GM23248 (cell line): ENCODE results near the gene EGFR. TPM values are rescaled to one million over a fixed set of nuclear protein-coding genes. Genes with fewer than 3 reads are reported as not detected.
A peak's percentile ranks its signal among the peaks of the same experiment; 100 is the strongest.

Experiments
- DNase-seq: peaks from one replicate; pipeline ENCODE4 v3.0.0-alpha.2; 2015
- H2AFZ ChIP-seq: fragments of 200-600 bp; sonication (generic); 2 replicates; pipeline ENCODE4 v1.6.1; 2016; ENCODE audit warnings: antibody characterized with exemption
- H3F3A ChIP-seq: fragments of 200-600 bp; sonication (generic); 2 replicates; pipeline ENCODE4 v1.6.1; 2016; ENCODE audit warnings: mild to moderate bottlenecking, antibody characterized with exemption, mixed run types; ENCODE audit not compliant: insufficient read depth
- H3K27ac ChIP-seq: fragments of 200-600 bp; sonication (generic); 2 replicates; pipeline ENCODE4 v1.5.1; 2016; ENCODE audit warnings: mild to moderate bottlenecking
- H3K27me3 ChIP-seq: fragments of 200-600 bp; sonication (generic); replicated peaks from 2 replicates; pipeline ENCODE4 v1.6.1; 2016; ENCODE audit warnings: mild to moderate bottlenecking; ENCODE audit not compliant: insufficient read depth
- H3K36me3 ChIP-seq: fragments of 200-600 bp; sonication (generic); 2 replicates; pipeline ENCODE4 v1.6.1; 2016; ENCODE audit warnings: low read depth, mild to moderate bottlenecking
- H3K4me1 ChIP-seq: fragments of 200-600 bp; sonication (generic); 2 replicates; pipeline ENCODE4 v1.6.1; 2016; ENCODE audit warnings: mild to moderate bottlenecking; ENCODE audit not compliant: insufficient read depth
- H3K4me2 ChIP-seq: fragments of 200-600 bp; sonication (generic); one replicate; pipeline ENCODE4 v1.6.1; 2016; ENCODE audit warnings: mild to moderate bottlenecking; ENCODE audit not compliant: unreplicated experiment
- H3K4me3 ChIP-seq: fragments of 200-600 bp; sonication (generic); 2 replicates; pipeline ENCODE4 v1.5.1; 2016; ENCODE audit warnings: mild to moderate bottlenecking
- H3K79me2 ChIP-seq: fragments of 200-600 bp; sonication (generic); 2 replicates; pipeline ENCODE4 v1.6.1; 2016; ENCODE audit warnings: mild to moderate bottlenecking; ENCODE audit not compliant: insufficient read depth
- H3K9ac ChIP-seq: fragments of 200-600 bp; sonication (generic); 2 replicates; pipeline ENCODE4 v1.6.1; 2016; ENCODE audit warnings: mild to moderate bottlenecking
- H3K9me2 ChIP-seq: fragments of 200-600 bp; sonication (generic); 2 replicates; pipeline ENCODE4 v1.6.1; 2016; ENCODE audit warnings: mixed run types, mild to moderate bottlenecking, moderate library complexity; ENCODE audit not compliant: insufficient read depth
- H3K9me3 ChIP-seq: fragments of 200-600 bp; sonication (generic); one replicate; pipeline ENCODE4 v1.6.1; 2017; ENCODE audit warnings: low read depth
- H4K20me1 ChIP-seq: fragments of 200-600 bp; sonication (generic); 2 replicates; pipeline ENCODE4 v1.6.0; 2016; ENCODE audit not compliant: insufficient read depth
- EZH2 ChIP-seq: fragments of 200-600 bp; sonication (generic); IDR thresholded peaks from 2 replicates; pipeline ENCODE4 v1.6.1; 2018; ENCODE audit warnings: antibody characterized with exemption, mild to moderate bottlenecking; ENCODE audit not compliant: insufficient read depth, poor library complexity, severe bottlenecking
- EZH2phosphoT487 ChIP-seq: fragments of 200-600 bp; sonication (generic); IDR thresholded peaks from 2 replicates; pipeline ENCODE4 v1.6.1; 2018; ENCODE audit warnings: antibody characterized with exemption, moderate library complexity, mild to moderate bottlenecking, low read depth; ENCODE audit not compliant: insufficient read depth
- WGBS, 2 experiments: methylation state at CpG; one replicate each; pipeline ENCODE4 v1.1.6; 2015 to 2017; ENCODE audit warnings: low lambda C conversion rate in 2 of 2, low coverage in 1 of 2; ENCODE audit errors: missing lambda C conversion rate in 2 of 2; 5-methylcytosine and 5-hydroxymethylcytosine counted together
- in situ Hi-C: fragments of 300-500 bp; cut with MboI; formaldehyde crosslinking; loops from 2 replicates; pipeline ENCODE4 v1.15.0; 2020
- polyA plus RNA-seq: library from polyadenylated mRNA; unstranded; fragments of >200 nt; fragmentation: Nextera tagmentation; extraction: Ambion mirVana; gene quantifications from 2 replicates; pipeline ENCODE4 v1.2.1, GENCODE V29; 2016
- total RNA-seq: library from RNA; depleted of rRNA; stranded (reverse); fragments of >200 nt; shearing (Covaris generic); gene quantifications from 2 replicates; pipeline ENCODE4 v1.2.3, GENCODE V29; 2014

Gene EGFR
- total and polyA plus RNA-seq, 2 experiments from 2014 or later = 48.7 to 53.5 TPM

- no peaks in the 10 kb centered on the region for H3K36me3 ChIP-seq
- peaks cover 64% of the 10 kb centered on the region for H3F3A ChIP-seq
- no peak overlapping the region; the same call in 1 of the 2 replicates for H3K4me3 ChIP-seq
- H3K9ac ChIP-seq = peak overlapping the region; percentile 77
- peak overlapping the region; percentile 99 for H3K27ac ChIP-seq
- H3K9me2 ChIP-seq = no peaks in the 10 kb centered on the region
- peaks cover 84% of the 10 kb centered on the region for H3K79me2 ChIP-seq
- H4K20me1 ChIP-seq = no peaks in the 10 kb centered on the region
- peak overlapping the region; percentile 49 for H3K4me2 ChIP-seq
- peak; percentile 76 for DNase-seq
- no peak overlapping the region for H2AFZ ChIP-seq
- H3K27me3 ChIP-seq = no peaks in the 10 kb centered on the region
- 35 to 37% methylated on average over 26 of the region's 26 CpGs for WGBS, 2 experiments
- in situ Hi-C loops = no loop called here
- no peaks in the 10 kb centered on the region for H3K9me3 ChIP-seq
- peaks cover 63% of the 10 kb centered on the region for H3K4me1 ChIP-seq
- TF ChIP-seq EZH2phosphoT487 (no peak), EZH2 (no peak)
Observed at GRCh38 chr7:55053651-55054571, 35.1 kb downstream of the EGFR start.

- Histone ChIP-seq H3K79me2 (peaks cover 84% of the 10 kb centered on the region), H4K20me1 (no peaks in the 10 kb centered on the region)
Observed at GRCh38 chr7:55054758-55055157, 35.9 kb downstream of the EGFR start.

GRCh38 chr7:55055479-55055878 lies 36.7 kb downstream of the EGFR start:
- WGBS, 2 experiments = 36 to 38% methylated on average over 7 of the region's 7 CpGs
- peaks cover 84% of the 10 kb centered on the region for H3K79me2 ChIP-seq
- in situ Hi-C loops = no loop called here

More at GRCh38 chr7:55054758-55055157, 35.9 kb downstream of the EGFR start:
- TF ChIP-seq EZH2phosphoT487 (no peak), EZH2 (no peak)
- Histone ChIP-seq H3K9me2 (no peaks in the 10 kb centered on the region), H3K4me3 (no peak overlapping the region), H3K27me3 (no peaks in the 10 kb centered on the region), H3K9me3 (no peaks in the 10 kb centered on the region), H3K36me3 (no peaks in the 10 kb centered on the region), H3K27ac (peak overlapping the region; percentile 99), H3F3A (peaks cover 66% of the 10 kb centered on the region), H3K9ac (peak overlapping the region; percentile 77), H2AFZ (no peak overlapping the region), H3K4me1 (peaks cover 63% of the 10 kb centered on the region), H3K4me2 (peak overlapping the region; percentile 77)
- 91 to 92% methylated on average over 9 of the region's 9 CpGs for WGBS, 2 experiments
- in situ Hi-C loops = no loop called here
- no peak for DNase-seq

DNA sequence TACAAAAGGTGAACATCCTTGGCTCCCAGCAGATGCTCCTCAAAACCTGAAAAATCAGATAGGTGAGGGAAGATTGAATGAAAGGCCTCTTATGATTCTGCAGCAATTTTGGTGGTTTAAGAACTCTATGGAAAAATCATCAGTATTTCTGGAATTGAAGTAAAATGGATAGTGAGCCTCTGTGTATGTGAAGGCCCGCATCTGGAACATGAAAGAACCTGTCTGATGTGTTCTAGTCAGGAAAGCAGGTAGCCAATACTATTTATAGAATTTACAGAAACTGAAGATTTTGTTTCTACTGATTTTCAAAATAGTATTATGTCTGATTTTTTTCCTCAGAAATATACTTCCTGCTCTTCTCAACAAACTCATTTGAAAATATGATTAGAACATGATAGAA lies 37.3 kb downstream of the EGFR start:
- Histone ChIP-seq H3K9ac (peak overlapping the region; percentile 86), H3K9me2 (no peaks in the 10 kb centered on the region), H3K27ac (peak overlapping the region; percentile 99)

More at GRCh38 chr7:55055479-55055878, 36.7 kb downstream of the EGFR start:
- Histone ChIP-seq H3K4me2 (peak overlapping the region; percentile 77), H3K4me3 (no peak overlapping the region), H4K20me1 (no peaks in the 10 kb centered on the region), H3K9me3 (no peaks in the 10 kb centered on the region), H3K9ac (peak overlapping the region; percentile 86), H3K27me3 (no peaks in the 10 kb centered on the region), H3K36me3 (no peaks in the 10 kb centered on the region), H3K9me2 (no peaks in the 10 kb centered on the region), H3F3A (peaks cover 71% of the 10 kb centered on the region), H3K4me1 (peaks cover 67% of the 10 kb centered on the region), H3K27ac (peak overlapping the region; percentile 99), H2AFZ (no peak overlapping the region)
- TF ChIP-seq EZH2phosphoT487 (no peak), EZH2 (no peak)
- DNase-seq = peak; percentile 91

More for the DNA sequence above, 37.3 kb downstream of the EGFR start:
- Histone ChIP-seq H3K4me2 (peak overlapping the region; percentile 77), H4K20me1 (no peaks in the 10 kb centered on the region), H3K9me3 (no peaks in the 10 kb centered on the region), H3K36me3 (no peaks in the 10 kb centered on the region), H3K4me3 (peak overlapping the region; percentile 59), H2AFZ (no peak overlapping the region), H3K27me3 (no peaks in the 10 kb centered on the region), H3K4me1 (peaks cover 73% of the 10 kb centered on the region), H3K79me2 (peaks cover 84% of the 10 kb centered on the region), H3F3A (peaks cover 77% of the 10 kb centered on the region)
- in situ Hi-C loops = no loop called here
- TF ChIP-seq EZH2phosphoT487 (no peak), EZH2 (no peak)
- DNase-seq = no peak
- 88 to 100% methylated on average over 1 of the region's 1 CpG for WGBS, 2 experiments
